ENCODE measurements around the gene CNOT1.

Gene CNOT1

DNA sequence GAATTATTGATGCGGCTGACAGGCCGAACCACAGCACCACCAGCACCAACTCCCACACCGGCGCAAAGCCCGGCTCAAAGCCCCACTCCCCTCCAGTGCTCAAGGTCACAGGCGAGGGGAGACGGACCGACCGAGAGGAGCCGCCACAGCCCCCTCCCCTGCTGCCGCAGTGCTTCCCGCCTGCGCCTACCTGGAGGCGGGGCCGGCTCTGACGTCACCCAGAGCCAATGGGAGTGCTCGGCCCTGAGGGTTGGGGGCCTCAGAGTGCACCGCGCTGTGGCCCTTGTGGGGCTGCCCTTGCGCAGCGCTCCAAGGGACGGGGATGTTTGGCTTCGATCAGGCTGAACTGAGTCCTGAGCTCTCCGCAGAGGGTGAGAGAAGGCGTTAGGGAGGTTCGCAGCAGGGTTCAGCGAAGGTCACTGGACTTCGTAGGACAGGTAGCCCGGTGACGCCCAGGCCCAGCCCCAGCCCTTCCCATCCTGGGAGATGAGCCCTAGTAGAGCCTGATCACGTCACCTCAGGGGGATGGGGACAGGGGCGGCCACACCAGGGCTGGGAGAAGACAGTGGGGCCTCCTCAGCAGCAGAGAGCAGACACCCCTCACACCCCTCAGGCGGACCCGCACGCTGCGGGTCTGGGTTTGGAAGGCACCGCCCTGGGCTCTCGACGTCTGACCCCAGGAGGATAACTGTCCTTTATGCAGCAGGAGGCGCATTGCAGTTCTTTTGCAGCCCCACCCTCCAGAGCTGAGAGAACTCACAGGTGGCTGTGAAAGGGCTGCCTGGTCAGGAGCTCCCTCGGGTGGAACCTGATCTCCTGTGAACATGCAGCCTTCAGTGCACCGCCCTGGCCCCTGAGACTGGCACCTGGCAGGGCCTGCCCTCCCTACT is 128.1 kb downstream of the CNOT1 start (continued):
- TF ChIP-seq FEZF1 (tag by site-specific recombination; IDR thresholded peaks at IDR 0.05) (no peak), ZNF645 (tag by site-specific recombination; IDR thresholded peaks at IDR 0.05) (no peak), ZNF133 (tag by site-specific recombination; IDR thresholded peaks at IDR 0.05) (no peak), ZSCAN30 (tag by site-specific recombination; IDR thresholded peaks at IDR 0.05) (no peak), EGR2 (tag by site-specific recombination; IDR thresholded peaks at IDR 0.05; ENCODE audit: low read depth) (peak; percentile 84), ZNF561 (tag by site-specific recombination; IDR thresholded peaks at IDR 0.05; ENCODE audit: borderline replicate concordance) (peak; percentile 78), ZNF785 (tag by site-specific recombination; IDR thresholded peaks at IDR 0.05) (no peak), ZBTB8A (tag by site-specific recombination; IDR thresholded peaks at IDR 0.05) (peak; percentile 94), ZIC2 (tag by site-specific recombination; IDR thresholded peaks at IDR 0.05) (peak; percentile 13), ZNF155 (tag by site-specific recombination; IDR thresholded peaks at IDR 0.05) (no peak)

- Histone ChIP-seq H3K36me3 (ENCODE audit: control insufficient read depth in 2 of 2, insufficient read depth in 1 of 2, low read length in 2 of 2) (peaks cover 0 to 5% of the 10 kb centered on the region in 2 experiments; a peak in 1 of 3 replicates), H3K9me3 (ENCODE audit: control insufficient read depth, insufficient read depth, low read depth, low read length) (no peaks in the 10 kb centered on the region), H3K4me1 (ENCODE audit: control insufficient read depth, insufficient read depth, low read length) (peaks cover 5% of the 10 kb centered on the region), H3K27ac (ENCODE audit: extremely low read depth, low read depth, low read length) (peak overlapping the region; percentile 31; the same call in 1 of the 2 replicates), H3K4me3 (ENCODE audit: low read depth, low read length) (peak overlapping the region; percentile 31)
- POLR2A ChIA-PET, result interaction anchor here (0.6 to 1.3 kb wide), 4 partner anchors 16 to 371 kb away, joined by 3 to 7 read pairs (median 4); partner anchors contain the start of gene CFAP20
- CTCF ChIA-PET, result interaction anchor here (1.0 to 2.2 kb wide), 2 partner anchors 11 to 486 kb away, joined by 3 to 5 read pairs; no protein-coding TSS in a partner anchor
- no peak for TF ChIP-seq SALL2 (tag by site-specific recombination; IDR thresholded peaks at IDR 0.05; ENCODE audit: borderline replicate concordance)
- TF ChIP-seq, protein P1, sequence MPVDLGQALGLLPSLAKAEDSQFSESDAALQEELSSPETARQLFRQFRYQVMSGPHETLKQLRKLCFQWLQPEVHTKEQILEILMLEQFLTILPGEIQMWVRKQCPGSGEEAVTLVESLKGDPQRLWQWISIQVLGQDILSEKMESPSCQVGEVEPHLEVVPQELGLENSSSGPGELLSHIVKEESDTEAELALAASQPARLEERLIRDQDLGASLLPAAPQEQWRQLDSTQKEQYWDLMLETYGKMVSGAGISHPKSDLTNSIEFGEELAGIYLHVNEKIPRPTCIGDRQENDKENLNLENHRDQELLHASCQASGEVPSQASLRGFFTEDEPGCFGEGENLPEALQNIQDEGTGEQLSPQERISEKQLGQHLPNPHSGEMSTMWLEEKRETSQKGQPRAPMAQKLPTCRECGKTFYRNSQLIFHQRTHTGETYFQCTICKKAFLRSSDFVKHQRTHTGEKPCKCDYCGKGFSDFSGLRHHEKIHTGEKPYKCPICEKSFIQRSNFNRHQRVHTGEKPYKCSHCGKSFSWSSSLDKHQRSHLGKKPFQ (tag by site-specific recombination; IDR thresholded peaks at IDR 0.05), result no peak
- TF ChIP-seq ZNF114 (tag by site-specific recombination; IDR thresholded peaks at IDR 0.05), result no peak
- TF ChIP-seq ZNF16 (tag by site-specific recombination; IDR thresholded peaks at IDR 0.05; ENCODE audit: low read depth), result no peak
- no peak for TF ChIP-seq ZNF658 (tag by site-specific recombination; IDR thresholded peaks at IDR 0.05)
- no peak for TF ChIP-seq ZFP3 (tag by site-specific recombination; IDR thresholded peaks at IDR 0.05; ENCODE audit: low read depth)
- TF ChIP-seq ATF2 (tag by site-specific recombination; IDR thresholded peaks at IDR 0.05; ENCODE audit: low read depth), result no peak
- TF ChIP-seq GLIS2 (tag by site-specific recombination; IDR thresholded peaks at IDR 0.05), result 0 out of 2 replicates have a peak, but pooled peaks have one; percentile 54
- TF ChIP-seq, protein P2, sequence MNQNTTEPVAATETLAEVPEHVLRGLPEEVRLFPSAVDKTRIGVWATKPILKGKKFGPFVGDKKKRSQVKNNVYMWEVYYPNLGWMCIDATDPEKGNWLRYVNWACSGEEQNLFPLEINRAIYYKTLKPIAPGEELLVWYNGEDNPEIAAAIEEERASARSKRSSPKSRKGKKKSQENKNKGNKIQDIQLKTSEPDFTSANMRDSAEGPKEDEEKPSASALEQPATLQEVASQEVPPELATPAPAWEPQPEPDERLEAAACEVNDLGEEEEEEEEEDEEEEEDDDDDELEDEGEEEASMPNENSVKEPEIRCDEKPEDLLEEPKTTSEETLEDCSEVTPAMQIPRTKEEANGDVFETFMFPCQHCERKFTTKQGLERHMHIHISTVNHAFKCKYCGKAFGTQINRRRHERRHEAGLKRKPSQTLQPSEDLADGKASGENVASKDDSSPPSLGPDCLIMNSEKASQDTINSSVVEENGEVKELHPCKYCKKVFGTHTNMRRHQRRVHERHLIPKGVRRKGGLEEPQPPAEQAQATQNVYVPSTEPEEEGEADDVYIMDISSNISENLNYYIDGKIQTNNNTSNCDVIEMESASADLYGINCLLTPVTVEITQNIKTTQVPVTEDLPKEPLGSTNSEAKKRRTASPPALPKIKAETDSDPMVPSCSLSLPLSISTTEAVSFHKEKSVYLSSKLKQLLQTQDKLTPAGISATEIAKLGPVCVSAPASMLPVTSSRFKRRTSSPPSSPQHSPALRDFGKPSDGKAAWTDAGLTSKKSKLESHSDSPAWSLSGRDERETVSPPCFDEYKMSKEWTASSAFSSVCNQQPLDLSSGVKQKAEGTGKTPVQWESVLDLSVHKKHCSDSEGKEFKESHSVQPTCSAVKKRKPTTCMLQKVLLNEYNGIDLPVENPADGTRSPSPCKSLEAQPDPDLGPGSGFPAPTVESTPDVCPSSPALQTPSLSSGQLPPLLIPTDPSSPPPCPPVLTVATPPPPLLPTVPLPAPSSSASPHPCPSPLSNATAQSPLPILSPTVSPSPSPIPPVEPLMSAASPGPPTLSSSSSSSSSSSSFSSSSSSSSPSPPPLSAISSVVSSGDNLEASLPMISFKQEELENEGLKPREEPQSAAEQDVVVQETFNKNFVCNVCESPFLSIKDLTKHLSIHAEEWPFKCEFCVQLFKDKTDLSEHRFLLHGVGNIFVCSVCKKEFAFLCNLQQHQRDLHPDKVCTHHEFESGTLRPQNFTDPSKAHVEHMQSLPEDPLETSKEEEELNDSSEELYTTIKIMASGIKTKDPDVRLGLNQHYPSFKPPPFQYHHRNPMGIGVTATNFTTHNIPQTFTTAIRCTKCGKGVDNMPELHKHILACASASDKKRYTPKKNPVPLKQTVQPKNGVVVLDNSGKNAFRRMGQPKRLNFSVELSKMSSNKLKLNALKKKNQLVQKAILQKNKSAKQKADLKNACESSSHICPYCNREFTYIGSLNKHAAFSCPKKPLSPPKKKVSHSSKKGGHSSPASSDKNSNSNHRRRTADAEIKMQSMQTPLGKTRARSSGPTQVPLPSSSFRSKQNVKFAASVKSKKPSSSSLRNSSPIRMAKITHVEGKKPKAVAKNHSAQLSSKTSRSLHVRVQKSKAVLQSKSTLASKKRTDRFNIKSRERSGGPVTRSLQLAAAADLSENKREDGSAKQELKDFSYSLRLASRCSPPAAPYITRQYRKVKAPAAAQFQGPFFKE (tag by site-specific recombination; IDR thresholded peaks at IDR 0.05; ENCODE audit: borderline replicate concordance), result no peak
- TF ChIP-seq REPIN1 (tag by site-specific recombination; IDR thresholded peaks at IDR 0.05; ENCODE audit: low read depth), result no peak
- no peak for TF ChIP-seq ZIC2 (tag by site-specific recombination; IDR thresholded peaks at IDR 0.05)
- TF ChIP-seq ZXDB (tag by site-specific recombination; IDR thresholded peaks at IDR 0.05), result no peak
- 0 out of 2 replicates have a peak, but pooled peaks have one; percentile 3 for TF ChIP-seq YY2 (tag by site-specific recombination; IDR thresholded peaks at IDR 0.05)
- TF ChIP-seq ZNF239 (tag by site-specific recombination; IDR thresholded peaks at IDR 0.05), result no peak
These were observed 129.0 kb downstream of the CNOT1 start for GRCh38 chr16:58500430-58501241.
